CD4-positive, alpha-beta T cell (primary cell): ENCODE measurements around the gene ADAMTS8. TPM values are rescaled to one million over a fixed set of nuclear protein-coding genes. Genes with fewer than 3 reads are reported as not detected.

ENCODE experiments used
- ATAC-seq: fragments of 200-7000 bp; cut with Tn5 transposase; one replicate; pipeline ENCODE4 v1.10.0; 2022; ENCODE audit warnings: mild to moderate bottlenecking; ENCODE audit not compliant: poor library complexity
- CTCF ChIA-PET: fragments of 350-600 bp; sonication (Branson Sonifier 250); formaldehyde crosslinking; loops from one replicate; lab custom pipeline; 2021; ENCODE audit warnings: antibody characterized with exemption, inconsistent platforms; lab: Charles Lee
- POLR2A ChIA-PET: fragments of 350-600 bp; sonication (Branson Sonifier 250); formaldehyde crosslinking; loops from one replicate; lab custom pipeline; 2021; ENCODE audit warnings: antibody characterized with exemption, inconsistent platforms; lab: Charles Lee
- DNase-seq, 14 experiments: peaks; one replicate each; pipeline ENCODE4 v3.0.0-alpha.2; 2013 to 2020; ENCODE audit warnings: mixed read lengths in 2 of 14
- H3K27ac ChIP-seq, 2 donors: one replicate each; pipeline versions ENCODE4 v1.5.1 to v1.7.0; 2013; ENCODE audit warnings: low read length in 2 of 2, low read depth in 1 of 2, mild to moderate bottlenecking in 1 of 2
- H3K27me3 ChIP-seq, 2 experiments: 1 replicate in 1 of 2; 2 replicates in 1 of 2; pipeline versions ENCODE4 v1.6.1 to v1.7.0; 2013; ENCODE audit warnings: low read length in 2 of 2, control low read depth in 1 of 2, mild to moderate bottlenecking in 1 of 2, moderate library complexity in 1 of 2; ENCODE audit not compliant: insufficient read depth in 2 of 2, control insufficient read depth in 1 of 2
- H3K36me3 ChIP-seq: one replicate; pipeline ENCODE4 v1.6.1; 2013; ENCODE audit warnings: low read length, control low read depth; ENCODE audit not compliant: insufficient read depth
- H3K4me1 ChIP-seq: one replicate; pipeline ENCODE4 v1.6.1; 2013; ENCODE audit warnings: low read length, control low read depth; ENCODE audit not compliant: insufficient read depth
- H3K4me3 ChIP-seq: one replicate; pipeline ENCODE4 v1.5.1; 2013; ENCODE audit warnings: mild to moderate bottlenecking, low read length, moderate library complexity
- H3K9me3 ChIP-seq, 2 experiments: 1 replicate in 1 of 2; 2 replicates in 1 of 2; pipeline versions ENCODE4 v1.6.1 to v1.7.0; 2013; ENCODE audit warnings: low read length in 2 of 2, mild to moderate bottlenecking in 2 of 2, control low read depth in 1 of 2, moderate library complexity in 1 of 2; ENCODE audit not compliant: control insufficient read depth in 1 of 2, insufficient read depth in 1 of 2
- H3K27ac Mint-ChIP-seq: one replicate; pipeline ENCODE4 v1.8.0; 2020; ENCODE audit warnings: mixed read lengths
- H3K27me3 Mint-ChIP-seq: one replicate; pipeline ENCODE4 v1.8.0; 2021; ENCODE audit warnings: mixed read lengths
- H3K36me3 Mint-ChIP-seq: one replicate; pipeline ENCODE4 v1.8.0; 2021; ENCODE audit warnings: low read depth, mixed read lengths
- H3K4me1 Mint-ChIP-seq: one replicate; pipeline ENCODE4 v1.8.0; 2021; ENCODE audit warnings: low read depth, mixed read lengths
- H3K4me3 Mint-ChIP-seq: one replicate; pipeline ENCODE4 v1.8.0; 2020; ENCODE audit warnings: mild to moderate bottlenecking, mixed read lengths
- H3K9me3 Mint-ChIP-seq: one replicate; pipeline ENCODE4 v1.8.0; 2020; ENCODE audit warnings: mixed read lengths
- intact Hi-C, 2 experiments: fragments of 100-400 bp; cut with DNase I in 1 of 2; cut with micrococcal nuclease in 1 of 2; formaldehyde crosslinking; loops; one replicate each; pipeline versions ENCODE4 v1.15.1 to v1.9.0; 2023 to 2025; cut with DNase I, micrococcal nuclease
- total RNA-seq, 174 experiments: library from RNA in 2 of 174; stranded (reverse) in 2 of 174; gene quantifications; one replicate each; pipeline ENCODE4 v1.2.3 and lab custom pipeline; 2021 to 2026
- TF ChIP-seq, protein P1 (sequence below): fragments of 200-600 bp; IDR thresholded peaks from one replicate; pipeline ENCODE4 v1.8.0; 2022; ENCODE audit warnings: antibody characterized with exemption, mild to moderate bottlenecking

Gene ADAMTS8
- total RNA-seq, 2 experiments from 2014 or later, result not detected

DNA sequence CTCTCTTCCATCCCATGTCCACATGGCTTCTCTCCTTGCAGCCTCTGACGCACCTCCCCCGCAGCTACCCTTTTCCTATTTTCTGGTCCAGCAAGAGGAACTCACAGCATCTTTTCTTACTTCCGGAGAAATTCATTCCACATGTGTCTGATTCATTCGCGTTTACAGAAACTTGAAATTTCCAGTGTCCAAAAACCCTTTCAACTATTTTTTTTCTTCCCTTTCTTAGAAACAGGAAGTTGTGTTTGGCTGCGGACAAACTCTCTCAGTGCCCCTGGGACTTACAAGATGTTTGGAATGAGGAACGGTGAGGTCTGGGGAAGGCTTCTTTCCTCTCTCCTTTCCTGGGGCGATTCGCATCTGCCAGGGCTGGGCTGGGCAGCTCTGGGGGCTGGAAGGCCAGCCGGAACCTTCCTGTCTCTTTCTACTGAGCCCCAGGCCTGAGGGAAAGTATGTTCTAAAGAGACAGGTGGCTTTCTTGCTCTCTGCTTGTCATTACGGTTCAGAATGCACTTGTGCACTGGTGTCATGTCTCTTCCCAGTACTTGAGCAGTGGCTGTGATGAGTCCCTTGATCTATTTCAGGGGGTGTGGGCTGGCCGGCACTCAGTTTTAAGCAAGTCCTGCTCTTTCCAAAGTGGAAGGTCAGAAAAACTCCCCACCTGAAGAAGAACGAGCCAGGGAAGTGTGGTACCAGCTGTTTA, 27.5 kb downstream of the ADAMTS8 start:
- no peak overlapping the region for H3K27ac Mint-ChIP-seq
- TF ChIP-seq, protein P1, sequence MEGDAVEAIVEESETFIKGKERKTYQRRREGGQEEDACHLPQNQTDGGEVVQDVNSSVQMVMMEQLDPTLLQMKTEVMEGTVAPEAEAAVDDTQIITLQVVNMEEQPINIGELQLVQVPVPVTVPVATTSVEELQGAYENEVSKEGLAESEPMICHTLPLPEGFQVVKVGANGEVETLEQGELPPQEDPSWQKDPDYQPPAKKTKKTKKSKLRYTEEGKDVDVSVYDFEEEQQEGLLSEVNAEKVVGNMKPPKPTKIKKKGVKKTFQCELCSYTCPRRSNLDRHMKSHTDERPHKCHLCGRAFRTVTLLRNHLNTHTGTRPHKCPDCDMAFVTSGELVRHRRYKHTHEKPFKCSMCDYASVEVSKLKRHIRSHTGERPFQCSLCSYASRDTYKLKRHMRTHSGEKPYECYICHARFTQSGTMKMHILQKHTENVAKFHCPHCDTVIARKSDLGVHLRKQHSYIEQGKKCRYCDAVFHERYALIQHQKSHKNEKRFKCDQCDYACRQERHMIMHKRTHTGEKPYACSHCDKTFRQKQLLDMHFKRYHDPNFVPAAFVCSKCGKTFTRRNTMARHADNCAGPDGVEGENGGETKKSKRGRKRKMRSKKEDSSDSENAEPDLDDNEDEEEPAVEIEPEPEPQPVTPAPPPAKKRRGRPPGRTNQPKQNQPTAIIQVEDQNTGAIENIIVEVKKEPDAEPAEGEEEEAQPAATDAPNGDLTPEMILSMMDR, result no peak
- ChIA-PET CTCF (no interaction called here), POLR2A (no interaction called here)
- H3K27ac ChIP-seq, result no peak overlapping the region
- H3K9me3 Mint-ChIP-seq, result no peaks in the 10 kb centered on the region
- peaks cover 23% of the 10 kb centered on the region for H3K27me3 Mint-ChIP-seq
- ATAC-seq (no peak), DNase-seq (peak in 1 of 14 experiments; percentile 9)
- no peak overlapping the region for H3K4me3 ChIP-seq
- H3K36me3 ChIP-seq, result no peaks in the 10 kb centered on the region
- intact Hi-C loops, result no loop called here
- H3K4me3 Mint-ChIP-seq, result no peak overlapping the region
- H3K4me1 ChIP-seq, result peaks cover 7% of the 10 kb centered on the region
- no peaks in the 10 kb centered on the region for H3K36me3 Mint-ChIP-seq
- no peaks in the 10 kb centered on the region for H3K9me3 ChIP-seq
- peaks cover 3 to 5% of the 10 kb centered on the region in 2 experiments for H3K27me3 ChIP-seq
- H3K4me1 Mint-ChIP-seq, result peaks cover 11% of the 10 kb centered on the region

DNA sequence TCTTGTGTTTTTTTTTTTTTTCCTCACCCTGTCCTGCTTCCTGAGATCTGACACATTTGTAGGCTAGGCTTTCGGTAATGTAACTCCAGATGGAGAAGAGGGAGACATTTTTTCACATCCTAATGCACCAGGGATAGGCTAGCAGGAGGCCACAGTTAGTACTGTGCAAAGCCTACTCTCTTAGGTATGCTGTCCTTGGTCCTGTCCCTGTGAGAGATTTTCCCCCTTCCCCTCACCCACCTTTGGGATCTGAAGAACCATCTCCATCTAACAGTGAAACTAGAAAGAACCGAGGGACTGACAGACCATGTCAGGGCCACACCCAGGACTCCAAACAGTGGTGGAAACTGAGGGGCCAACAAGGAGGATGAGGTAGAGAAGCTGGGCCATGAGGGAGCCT, 29.2 kb downstream of the ADAMTS8 start:
- Mint-ChIP-seq H3K9me3 (no peaks in the 10 kb centered on the region), H3K4me3 (no peak overlapping the region), H3K27ac (no peak overlapping the region), H3K36me3 (no peaks in the 10 kb centered on the region), H3K27me3 (peaks cover 23% of the 10 kb centered on the region), H3K4me1 (peaks cover 11% of the 10 kb centered on the region)
- Histone ChIP-seq H3K9me3 (no peaks in the 10 kb centered on the region), H3K27ac (no peak overlapping the region), H3K36me3 (no peaks in the 10 kb centered on the region), H3K4me1 (peaks cover 7% of the 10 kb centered on the region), H3K4me3 (no peak overlapping the region), H3K27me3 (peaks cover 3 to 5% of the 10 kb centered on the region in 2 experiments)
- DNase-seq (no peak), ATAC-seq (no peak)
- POLR2A ChIA-PET, result no interaction called here
- intact Hi-C loops, result no loop called here
- TF ChIP-seq, protein P1, result no peak
- CTCF ChIA-PET, result no interaction called here

DNA sequence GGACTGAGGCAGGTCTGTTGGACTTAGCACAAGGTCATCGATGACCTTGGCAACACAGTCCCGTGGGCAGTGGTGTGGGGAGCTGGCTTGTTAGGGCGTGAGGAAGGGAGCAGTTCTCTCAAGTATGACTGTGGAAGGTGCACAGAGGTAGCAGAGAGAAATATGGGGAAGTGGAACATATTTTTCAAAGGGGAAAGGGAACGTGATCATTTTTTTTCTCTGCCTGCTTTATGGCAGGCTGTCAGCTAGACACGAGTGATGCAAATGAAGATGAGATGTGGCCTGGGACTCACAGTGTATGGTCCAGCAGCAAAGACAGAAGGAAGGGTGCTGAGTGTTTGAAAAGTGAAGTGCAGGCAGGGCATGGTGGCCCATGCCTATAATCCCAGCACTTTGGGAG, 30.6 kb downstream of the ADAMTS8 start:
- TF ChIP-seq, protein P1, result no peak
- H3K9me3 Mint-ChIP-seq, result no peaks in the 10 kb centered on the region
- H3K27me3 Mint-ChIP-seq, result peaks cover 23% of the 10 kb centered on the region
- H3K27ac ChIP-seq, result no peak overlapping the region
- POLR2A ChIA-PET, result no interaction called here
- H3K4me3 Mint-ChIP-seq, result no peak overlapping the region
- H3K4me1 Mint-ChIP-seq, result peaks cover 11% of the 10 kb centered on the region
- H3K36me3 Mint-ChIP-seq, result no peaks in the 10 kb centered on the region
- H3K36me3 ChIP-seq, result no peaks in the 10 kb centered on the region
- H3K4me1 ChIP-seq, result peaks cover 7% of the 10 kb centered on the region
- H3K9me3 ChIP-seq, result no peaks in the 10 kb centered on the region
- H3K4me3 ChIP-seq, result no peak overlapping the region
- no peak overlapping the region for H3K27ac Mint-ChIP-seq
- CTCF ChIA-PET, result no interaction called here
- ATAC-seq, result no peak
- DNase-seq, result no peak
- peaks cover 3 to 5% of the 10 kb centered on the region in 2 experiments for H3K27me3 ChIP-seq
- intact Hi-C loops, result no loop called here
